Fibroblast of lung (primary cell): ENCODE data around the gene ADAMTS6. TPM values are rescaled to one million over a fixed set of nuclear protein-coding genes. Genes with fewer than 3 reads are reported as not detected.
A peak's percentile ranks its signal among the peaks of the same experiment; 100 is the strongest.

Source experiments
- DNase-seq, 2 donors: peaks; one replicate each; pipeline versions ENCODE4 v3.0.0 to v3.0.0-alpha.2; 2010; ENCODE audit warnings: low read depth in 2 of 2
- H2AFZ ChIP-seq: 2 replicates; pipeline ENCODE4 v1.5.1; 2012; ENCODE audit warnings: low read length, control low read depth, inconsistent platforms
- H3K27ac ChIP-seq: 2 replicates; pipeline ENCODE4 v1.5.1; 2011; ENCODE audit warnings: low read length, control low read depth; ENCODE audit not compliant: insufficient read depth
- H3K27me3 ChIP-seq: 2 replicates; pipeline ENCODE4 v1.5.1; 2011; ENCODE audit warnings: mild to moderate bottlenecking, low read length; ENCODE audit not compliant: control insufficient read depth, insufficient read depth
- H3K36me3 ChIP-seq: 2 replicates; pipeline ENCODE4 v1.5.1; 2011; ENCODE audit warnings: low read length; ENCODE audit not compliant: control insufficient read depth, insufficient read depth
- H3K4me1 ChIP-seq: 2 replicates; pipeline ENCODE4 v1.5.1; 2011; ENCODE audit warnings: low read length; ENCODE audit not compliant: control insufficient read depth, insufficient read depth; ENCODE audit errors: extremely low read depth
- H3K4me2 ChIP-seq: 2 replicates; pipeline ENCODE4 v1.5.1; 2011; ENCODE audit warnings: low read length, control low read depth; ENCODE audit not compliant: insufficient read depth; ENCODE audit errors: extremely low read depth
- H3K4me3 ChIP-seq, 4 experiments: fragments of 200-600 bp in 1 of 4; sonication (generic) in 1 of 4; replicated peaks in 1 of 4; 2 replicates each; pipeline ENCODE4 v1.5.1; 2011 to 2016; ENCODE audit warnings: low read length in 4 of 4, low read depth in 3 of 4, mild to moderate bottlenecking in 3 of 4, control low read depth in 2 of 4, inconsistent platforms in 1 of 4, mixed read lengths in 1 of 4; ENCODE audit not compliant: insufficient read depth in 1 of 4; ENCODE audit errors: control extremely low read depth in 1 of 4
- H3K79me2 ChIP-seq: 2 replicates; pipeline ENCODE4 v1.5.1; 2012; ENCODE audit warnings: mild to moderate bottlenecking, low read length, inconsistent platforms; ENCODE audit not compliant: control insufficient read depth, insufficient read depth
- H3K9ac ChIP-seq: 2 replicates; pipeline ENCODE4 v1.5.1; 2011; ENCODE audit warnings: mild to moderate bottlenecking, low read length, control low read depth; ENCODE audit not compliant: insufficient read depth
- H3K9me3 ChIP-seq: 2 replicates; pipeline ENCODE4 v1.5.1; 2012; ENCODE audit warnings: low read depth, low read length; ENCODE audit not compliant: control insufficient read depth, insufficient read depth
- H4K20me1 ChIP-seq: 2 replicates; pipeline ENCODE4 v1.5.1; 2011; ENCODE audit warnings: low read length; ENCODE audit not compliant: control insufficient read depth, insufficient read depth; ENCODE audit errors: extremely low read depth
- CTCF ChIP-seq, 2 donors: IDR thresholded peaks in 1 of 2; conservative IDR thresholded peaks in 1 of 2; 1 replicate in 1 of 2; 2 replicates in 1 of 2; pipeline ENCODE4 v1.5.1; 2011 to 2012; ENCODE audit warnings: low read length in 2 of 2, control low read depth in 1 of 2, inconsistent platforms in 1 of 2, low read depth in 1 of 2, mild to moderate bottlenecking in 1 of 2
- EZH2 ChIP-seq: IDR thresholded peaks from 2 replicates; pipeline ENCODE4 v1.5.1; 2012; ENCODE audit warnings: low read length, control low read depth, mild to moderate bottlenecking; ENCODE audit errors: missing control alignments
- polyA plus RNA-seq, 2 donors: library from polyadenylated mRNA; depleted of rRNA in 1 of 2; stranded (reverse) in 1 of 2; unstranded in 1 of 2; fragments of >200 nt; gene quantifications; 2 replicates each; pipeline ENCODE4 v1.2.1, GENCODE V29; 2011 to 2012; ENCODE audit warnings: missing spikeins in 1 of 2
- total RNA-seq: library from RNA; depleted of rRNA; stranded (reverse); fragments of >200 nt; gene quantifications from 2 replicates; pipeline ENCODE4 v1.2.1, GENCODE V29; 2014

The ADAMTS6 gene
- total and polyA plus RNA-seq, 2 donors (not counting 1 experiment from before 2014, with no cell fraction given) = 7.5 to 45.2 TPM

GRCh38 chr5:65305913-65306312 is 175.8 kb downstream of the ADAMTS6 start:
- Histone ChIP-seq H3K27me3 (no peaks in the 10 kb centered on the region), H3K27ac (no peak overlapping the region), H3K4me2 (no peak overlapping the region)

GRCh38 chr5:65299861-65300260 is 181.9 kb downstream of the ADAMTS6 start:
- H3K9ac ChIP-seq = no peak overlapping the region
- H2AFZ ChIP-seq = no peak overlapping the region
- H4K20me1 ChIP-seq = no peaks in the 10 kb centered on the region
- no peak overlapping the region for H3K27ac ChIP-seq
- no peaks in the 10 kb centered on the region for H3K36me3 ChIP-seq
- H3K9me3 ChIP-seq = no peaks in the 10 kb centered on the region
- no peak overlapping the region for H3K4me2 ChIP-seq
- DNase-seq = peak; percentile 83 to 93
- H3K79me2 ChIP-seq = no peaks in the 10 kb centered on the region
- H3K27me3 ChIP-seq = no peaks in the 10 kb centered on the region
- TF ChIP-seq EZH2 (no peak), CTCF (conservative IDR thresholded peaks at IDR 0.05 in 1 of 2, IDR thresholded peaks at IDR 0.05 in 1 of 2; ENCODE audit: low read depth in 1 of 2, low read length in 2 of 2) (no peak)
- H3K4me3 ChIP-seq = no peak overlapping the region
- H3K4me1 ChIP-seq = no peaks in the 10 kb centered on the region

More at GRCh38 chr5:65305913-65306312, 175.8 kb downstream of the ADAMTS6 start:
- H3K79me2 ChIP-seq = no peaks in the 10 kb centered on the region
- no peak overlapping the region for H3K9ac ChIP-seq
- no peaks in the 10 kb centered on the region for H3K9me3 ChIP-seq
- no peak overlapping the region for H3K4me3 ChIP-seq
- no peak for TF ChIP-seq CTCF (conservative IDR thresholded peaks at IDR 0.05 in 1 of 2, IDR thresholded peaks at IDR 0.05 in 1 of 2; ENCODE audit: low read depth in 1 of 2, low read length in 2 of 2)
- TF ChIP-seq EZH2 = no peak
- H4K20me1 ChIP-seq = no peaks in the 10 kb centered on the region
- no peaks in the 10 kb centered on the region for H3K36me3 ChIP-seq
- peak; percentile 9 to 82 for DNase-seq
- H3K4me1 ChIP-seq = peaks cover 4% of the 10 kb centered on the region
- H2AFZ ChIP-seq = no peak overlapping the region

GRCh38 chr5:65296067-65296466 is 185.7 kb downstream of the ADAMTS6 start:
- no peak for TF ChIP-seq EZH2
- Histone ChIP-seq H3K27me3 (no peaks in the 10 kb centered on the region), H4K20me1 (no peaks in the 10 kb centered on the region), H3K9me3 (no peaks in the 10 kb centered on the region), H3K4me1 (no peaks in the 10 kb centered on the region), H3K79me2 (no peaks in the 10 kb centered on the region), H3K4me2 (no peak overlapping the region), H2AFZ (no peak overlapping the region), H3K4me3 (no peak overlapping the region), H3K27ac (no peak overlapping the region), H3K9ac (no peak overlapping the region), H3K36me3 (no peaks in the 10 kb centered on the region)
- no peak for DNase-seq
